SK-N-SH treated with all-trans-retinoic acid at 6 μM for 48 hours (cell line): ENCODE results near the gene ADIG.

ENCODE experiments used
- ATAC-seq: fragments of 200-7000 bp; cut with Tn5 transposase; 3 replicates; pipeline ENCODE4 v1.9.1; 2020; ENCODE audit warnings: mild to moderate bottlenecking, moderate library complexity
- ARNTL ChIP-seq: fragments of 450-650 bp; formaldehyde crosslinking; IDR thresholded peaks from 2 replicates; pipeline ENCODE4 v1.5.0; 2020; ENCODE audit warnings: low read depth, mild to moderate bottlenecking, moderate library complexity, borderline replicate concordance
- BACH2 ChIP-seq: fragments of 250-450 bp; sonication (Bioruptor Pico); IDR thresholded peaks from 2 replicates; pipeline ENCODE4 v1.9.0; 2021; ENCODE audit warnings: mild to moderate bottlenecking, borderline replicate concordance
- CSDC2 ChIP-seq: fragments of 250-450 bp; sonication (Bioruptor Pico); IDR thresholded peaks from 2 replicates; pipeline ENCODE4 v1.5.0; 2020; ENCODE audit warnings: mild to moderate bottlenecking, moderate library complexity
- CSRNP3 ChIP-seq: fragments of 250-450 bp; sonication (Bioruptor Pico); IDR thresholded peaks from 2 replicates; pipeline ENCODE4 v1.5.1; 2021; ENCODE audit warnings: mild to moderate bottlenecking, moderate library complexity
- ESRRG ChIP-seq: fragments of 250-450 bp; sonication (Bioruptor Pico); IDR thresholded peaks from 2 replicates; pipeline ENCODE4 v1.6.1; 2021; ENCODE audit warnings: mild to moderate bottlenecking
- GLIS3 ChIP-seq: fragments of 250-450 bp; sonication (Bioruptor Pico); IDR thresholded peaks from 2 replicates; pipeline ENCODE4 v1.5.0; 2020; ENCODE audit warnings: mild to moderate bottlenecking, moderate library complexity
- ISL1 ChIP-seq: fragments of 250-450 bp; sonication (Bioruptor Pico); IDR thresholded peaks from 2 replicates; pipeline ENCODE4 v2.1.2; 2022; ENCODE audit warnings: mild to moderate bottlenecking, moderate library complexity
- OSR1 ChIP-seq: fragments of 250-450 bp; sonication (Bioruptor Pico); IDR thresholded peaks from 2 replicates; pipeline ENCODE4 v1.8.0; 2022; ENCODE audit warnings: moderate library complexity, mild to moderate bottlenecking, inconsistent platforms
- PATZ1 ChIP-seq: fragments of 250-450 bp; sonication (Bioruptor Pico); IDR thresholded peaks from 2 replicates; pipeline ENCODE4 v1.8.0; 2020; ENCODE audit warnings: mild to moderate bottlenecking, moderate library complexity, borderline replicate concordance
- POU6F1 ChIP-seq: fragments of 250-450 bp; sonication (Bioruptor Pico); IDR thresholded peaks from 2 replicates; pipeline ENCODE4 v1.8.0; 2021; ENCODE audit warnings: low read depth, mild to moderate bottlenecking, moderate library complexity, borderline replicate concordance
- PPARA ChIP-seq: fragments of 250-450 bp; sonication (Bioruptor Pico); IDR thresholded peaks from 2 replicates; pipeline ENCODE4 v1.5.0; 2020; ENCODE audit warnings: mild to moderate bottlenecking, borderline replicate concordance
- SNAI2 ChIP-seq: fragments of 250-450 bp; sonication (Bioruptor Pico); IDR thresholded peaks from 2 replicates; pipeline ENCODE4 v1.5.0; 2020; ENCODE audit warnings: mild to moderate bottlenecking, moderate library complexity
- TCF4 ChIP-seq: fragments of 250-450 bp; sonication (Bioruptor Pico); IDR thresholded peaks from 2 replicates; pipeline ENCODE4 v1.8.0; 2021; ENCODE audit warnings: mild to moderate bottlenecking, moderate library complexity, borderline replicate concordance
- TOX ChIP-seq: fragments of 250-450 bp; sonication (Bioruptor Pico); IDR thresholded peaks from 2 replicates; pipeline ENCODE4 v1.8.0; 2021; ENCODE audit warnings: mild to moderate bottlenecking, moderate library complexity, borderline replicate concordance
- TSHZ2 ChIP-seq: fragments of 250-450 bp; sonication (Bioruptor Pico); IDR thresholded peaks from 2 replicates; pipeline ENCODE4 v1.5.0; 2020; ENCODE audit warnings: mild to moderate bottlenecking, moderate library complexity
- ZC3H10 ChIP-seq: fragments of 250-450 bp; sonication (Bioruptor Pico); IDR thresholded peaks from 2 replicates; pipeline ENCODE4 v1.5.1; 2021; ENCODE audit warnings: mild to moderate bottlenecking, moderate library complexity
- ZFP3 ChIP-seq: fragments of 250-450 bp; sonication (Bioruptor Pico); IDR thresholded peaks from 2 replicates; pipeline ENCODE4 v1.5.0; 2020; ENCODE audit warnings: mild to moderate bottlenecking, moderate library complexity
- ZFP30 ChIP-seq: fragments of 450-650 bp; formaldehyde crosslinking; IDR thresholded peaks from 2 replicates; pipeline ENCODE4 v1.5.0; 2022; ENCODE audit warnings: mild to moderate bottlenecking, moderate library complexity
- ZNF565 ChIP-seq: fragments of 450-650 bp; formaldehyde crosslinking; conservative IDR thresholded peaks from 2 replicates; pipeline ENCODE4 v1.5.0; 2020; ENCODE audit warnings: low read depth, mild to moderate bottlenecking, moderate library complexity
- ZNF70 ChIP-seq: fragments of 450-650 bp; formaldehyde crosslinking; IDR thresholded peaks from 2 replicates; pipeline ENCODE4 v1.5.0; 2020; ENCODE audit warnings: mild to moderate bottlenecking, moderate library complexity
- ZNF8 ChIP-seq: fragments of 450-650 bp; formaldehyde crosslinking; IDR thresholded peaks from 2 replicates; pipeline ENCODE4 v1.5.0; 2020; ENCODE audit warnings: mild to moderate bottlenecking, moderate library complexity

Gene ADIG

GRCh38 chr20:38608188-38608587 lies 27.2 kb downstream of the ADIG start:
- no peak for ATAC-seq
- TF ChIP-seq TSHZ2 (CRISPR knock-in tag): no peak
- TF ChIP-seq TCF4: no peak

GRCh38 chr20:38609815-38610214 lies 28.8 kb downstream of the ADIG start:
- TF ChIP-seq GLIS3 (CRISPR knock-in tag) (no peak), PATZ1 (no peak), POU6F1 (CRISPR knock-in tag) (no peak), ZFP30 (CRISPR knock-in tag) (no peak), ZNF565 (CRISPR knock-in tag) (no peak), PPARA (CRISPR knock-in tag) (no peak), SNAI2 (CRISPR knock-in tag) (no peak), ZC3H10 (CRISPR knock-in tag) (no peak), TOX (CRISPR knock-in tag) (no peak), TSHZ2 (CRISPR knock-in tag) (no peak), ZNF8 (no peak), TCF4 (no peak), CSDC2 (CRISPR knock-in tag) (no peak), OSR1 (CRISPR knock-in tag) (no peak)
- ATAC-seq: no peak

- TF ChIP-seq OSR1 (CRISPR knock-in tag) (no peak), CSRNP3 (CRISPR knock-in tag) (no peak), ZC3H10 (CRISPR knock-in tag) (no peak), GLIS3 (CRISPR knock-in tag) (no peak)
- peak; percentile 20; the same call in 1 of the 3 replicates for ATAC-seq
Observed at GRCh38 chr20:38610521-38610920, 29.5 kb downstream of the ADIG start.

- no peak for TF ChIP-seq GLIS3 (CRISPR knock-in tag)
- TF ChIP-seq ZNF70 (CRISPR knock-in tag): no peak
- no peak for TF ChIP-seq ESRRG
- TF ChIP-seq SNAI2 (CRISPR knock-in tag): no peak
- no peak for TF ChIP-seq CSDC2 (CRISPR knock-in tag)
- TF ChIP-seq ZFP30 (CRISPR knock-in tag): no peak
- TF ChIP-seq BACH2: no peak
- TF ChIP-seq TCF4: no peak
- no peak for TF ChIP-seq PPARA (CRISPR knock-in tag)
- TF ChIP-seq ZFP3: no peak
- TF ChIP-seq TOX (CRISPR knock-in tag): no peak
- no peak for TF ChIP-seq ARNTL (CRISPR knock-in tag)
- no peak for TF ChIP-seq ISL1 (CRISPR knock-in tag)
- no peak for ATAC-seq
Observed at GRCh38 chr20:38612751-38613515, 31.9 kb downstream of the ADIG start.
